HUES6 (cell line): ENCODE measurements around the gene SLC16A9.

Source experiments
- H3K27ac ChIP-seq: 2 replicates; pipeline ENCODE4 v1.7.0; 2013; ENCODE audit warnings: low read depth, mild to moderate bottlenecking, low read length, inconsistent platforms
- H3K27me3 ChIP-seq: 2 replicates; pipeline ENCODE4 v1.6.1; 2013; ENCODE audit warnings: low read length; ENCODE audit not compliant: control insufficient read depth, insufficient read depth
- H3K36me3 ChIP-seq: 2 replicates; pipeline ENCODE4 v1.6.1; 2013; ENCODE audit warnings: low read length; ENCODE audit not compliant: control insufficient read depth, insufficient read depth
- H3K4me1 ChIP-seq: 2 replicates; pipeline ENCODE4 v1.6.1; 2013; ENCODE audit warnings: low read length; ENCODE audit not compliant: control insufficient read depth, insufficient read depth
- H3K4me3 ChIP-seq: 2 replicates; pipeline ENCODE4 v1.5.1; 2013; ENCODE audit warnings: low read depth, low read length
- H3K9ac ChIP-seq: one replicate; pipeline ENCODE4 v1.6.1; 2013; ENCODE audit warnings: mild to moderate bottlenecking, low read length
- H3K9me3 ChIP-seq: 2 replicates; pipeline ENCODE4 v1.6.1; 2013; ENCODE audit warnings: low read depth, low read length; ENCODE audit not compliant: control insufficient read depth, insufficient read depth

Gene SLC16A9

DNA sequence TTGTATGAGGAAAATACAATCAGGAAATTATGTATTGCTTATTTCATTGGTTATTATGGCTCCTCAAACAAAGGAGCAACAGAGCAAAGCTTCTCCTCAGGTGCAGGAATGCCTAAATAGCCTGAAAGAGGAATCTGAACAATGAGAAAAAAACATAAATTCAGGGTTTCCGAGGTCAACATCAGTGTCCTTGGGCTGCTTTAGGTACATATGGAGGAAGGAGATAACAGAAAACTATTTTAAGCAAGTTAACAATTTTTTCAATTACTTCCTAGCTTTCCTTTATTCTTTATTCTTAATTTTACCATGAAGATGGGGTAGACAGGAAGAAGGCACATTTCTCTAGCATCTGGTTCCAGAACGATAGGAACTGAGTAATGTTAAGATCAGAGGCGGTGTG is 14.0 kb downstream of the SLC16A9 start:
- no peaks in the 10 kb centered on the region for H3K27me3 ChIP-seq
- no peak overlapping the region for H3K27ac ChIP-seq
- H3K4me1 ChIP-seq: no peaks in the 10 kb centered on the region
- H3K4me3 ChIP-seq: no peak overlapping the region
- no peaks in the 10 kb centered on the region for H3K36me3 ChIP-seq
- no peaks in the 10 kb centered on the region for H3K9me3 ChIP-seq
- no peak overlapping the region for H3K9ac ChIP-seq

DNA sequence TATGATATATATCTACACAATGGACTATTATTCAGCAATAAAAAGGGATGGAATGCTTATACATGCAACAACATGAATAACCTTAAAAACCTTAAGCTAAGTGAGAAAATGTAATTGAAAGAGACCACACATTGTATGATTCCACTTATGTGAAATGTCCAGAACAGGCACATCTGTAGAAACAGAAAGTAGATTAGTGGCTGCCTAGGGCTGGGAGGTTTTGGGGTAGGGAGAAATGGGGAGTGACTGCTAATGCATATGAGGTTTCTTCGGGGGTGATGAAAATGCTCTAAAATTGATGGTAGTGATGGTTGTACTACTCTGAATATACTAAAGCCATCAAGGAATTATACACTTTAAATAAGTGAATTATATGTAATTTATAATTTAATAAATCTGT is 14.7 kb downstream of the SLC16A9 start:
- Histone ChIP-seq H3K9ac (no peak overlapping the region), H3K27ac (no peak overlapping the region), H3K9me3 (no peaks in the 10 kb centered on the region), H3K4me1 (no peaks in the 10 kb centered on the region), H3K36me3 (no peaks in the 10 kb centered on the region), H3K4me3 (no peak overlapping the region), H3K27me3 (no peaks in the 10 kb centered on the region)

- no peak overlapping the region for H3K9ac ChIP-seq
- H3K27ac ChIP-seq: no peak overlapping the region
- no peaks in the 10 kb centered on the region for H3K27me3 ChIP-seq
- H3K4me1 ChIP-seq: no peaks in the 10 kb centered on the region
- no peaks in the 10 kb centered on the region for H3K36me3 ChIP-seq
- H3K4me3 ChIP-seq: no peak overlapping the region
- no peaks in the 10 kb centered on the region for H3K9me3 ChIP-seq
Measured at GRCh38 chr10:59692113-59692512, 17.5 kb downstream of the SLC16A9 start.

DNA sequence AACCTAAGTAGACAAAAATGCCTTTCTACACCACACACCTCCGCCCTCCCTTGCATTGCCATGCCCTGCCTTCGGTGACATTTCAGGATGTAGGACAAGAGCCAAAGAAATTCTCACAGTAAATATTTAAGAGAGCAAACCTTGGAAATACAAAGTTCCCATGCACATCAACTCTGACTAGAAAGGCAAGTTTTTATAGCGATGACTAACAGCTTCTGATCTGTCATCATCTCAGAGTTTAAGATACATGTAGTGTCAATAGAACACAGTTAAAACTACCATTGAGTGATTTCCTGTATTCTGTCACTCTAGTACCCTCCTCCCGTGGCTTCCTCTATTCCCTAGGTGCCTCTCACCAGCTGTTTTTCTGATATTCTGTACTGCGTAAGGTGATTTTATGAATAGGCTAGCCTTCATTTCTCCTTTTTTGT is 20.7 kb downstream of the SLC16A9 start:
- Histone ChIP-seq H3K9me3 (no peaks in the 10 kb centered on the region), H3K36me3 (peaks cover 2% of the 10 kb centered on the region; the same call in 1 of the 2 replicates)

DNA sequence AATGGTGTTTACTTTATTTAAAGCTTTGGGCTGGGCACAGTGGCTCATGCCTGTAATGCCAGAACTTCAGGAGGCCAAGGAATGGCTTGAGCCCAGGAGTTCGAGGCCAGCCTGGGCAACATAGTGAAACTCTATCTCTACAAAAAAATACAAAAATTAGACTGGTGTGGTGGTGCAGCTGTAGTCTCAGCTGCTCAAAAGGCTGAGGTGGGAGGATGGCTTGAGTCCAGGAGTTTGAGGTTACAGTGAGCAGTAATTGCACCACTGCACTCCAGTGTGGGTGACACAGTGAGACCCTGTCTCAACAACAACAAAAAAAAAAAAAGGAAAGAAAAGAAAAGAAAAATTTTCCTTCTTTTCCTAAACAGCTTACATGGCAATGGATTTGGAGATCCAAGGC is 22.0 kb downstream of the SLC16A9 start:
- no peaks in the 10 kb centered on the region for H3K9me3 ChIP-seq
- H3K9ac ChIP-seq: no peak overlapping the region
- H3K27me3 ChIP-seq: no peaks in the 10 kb centered on the region
- no peak overlapping the region for H3K27ac ChIP-seq
- no peaks in the 10 kb centered on the region for H3K4me1 ChIP-seq
- no peak overlapping the region for H3K4me3 ChIP-seq
- peaks cover 7% of the 10 kb centered on the region; the same call in 1 of the 2 replicates for H3K36me3 ChIP-seq

More for the DNA sequence above, 20.7 kb downstream of the SLC16A9 start:
- Histone ChIP-seq H3K27ac (no peak overlapping the region), H3K4me1 (no peaks in the 10 kb centered on the region), H3K27me3 (no peaks in the 10 kb centered on the region), H3K4me3 (no peak overlapping the region), H3K9ac (no peak overlapping the region)

GRCh38 chr10:59684006-59684405 is 25.6 kb downstream of the SLC16A9 start:
- H3K4me1 ChIP-seq: peaks cover 6% of the 10 kb centered on the region; the same call in 1 of the 2 replicates
- peaks cover 7% of the 10 kb centered on the region; the same call in 1 of the 2 replicates for H3K36me3 ChIP-seq
- H3K9ac ChIP-seq: no peak overlapping the region
- H3K4me3 ChIP-seq: no peak overlapping the region
- no peaks in the 10 kb centered on the region for H3K27me3 ChIP-seq
- H3K27ac ChIP-seq: no peak overlapping the region
- no peaks in the 10 kb centered on the region for H3K9me3 ChIP-seq

GRCh38 chr10:59682986-59683937 is 26.4 kb downstream of the SLC16A9 start:
- Histone ChIP-seq H3K27me3 (no peaks in the 10 kb centered on the region), H3K4me1 (peaks cover 9% of the 10 kb centered on the region; the same call in 1 of the 2 replicates), H3K9me3 (no peaks in the 10 kb centered on the region), H3K4me3 (no peak overlapping the region), H3K9ac (no peak overlapping the region), H3K36me3 (peaks cover 7% of the 10 kb centered on the region; the same call in 1 of the 2 replicates), H3K27ac (no peak overlapping the region)

DNA sequence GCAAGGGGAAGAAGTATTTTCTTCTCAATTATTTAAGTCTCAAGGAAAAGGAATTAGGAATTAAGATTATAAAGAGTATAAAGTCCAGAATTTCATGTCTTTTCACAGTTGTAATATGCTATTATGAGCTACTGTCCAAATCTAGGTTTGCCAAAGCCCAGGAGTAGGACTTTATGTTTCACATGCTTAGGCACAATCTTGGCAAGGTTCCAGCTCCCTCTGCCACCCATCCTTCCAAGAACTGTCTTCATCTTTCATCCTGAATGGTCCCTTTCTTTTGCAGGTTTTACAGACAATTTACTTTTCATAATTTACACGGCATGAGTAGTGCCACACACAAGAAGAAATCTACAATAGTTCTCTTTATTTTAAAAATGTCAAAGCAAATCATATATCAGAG is 29.5 kb downstream of the SLC16A9 start:
- Histone ChIP-seq H3K9me3 (no peaks in the 10 kb centered on the region), H3K4me1 (peaks cover 9% of the 10 kb centered on the region; the same call in 1 of the 2 replicates), H3K4me3 (no peak overlapping the region), H3K27ac (no peak overlapping the region), H3K36me3 (peaks cover 7% of the 10 kb centered on the region; the same call in 1 of the 2 replicates), H3K9ac (no peak overlapping the region), H3K27me3 (no peaks in the 10 kb centered on the region)

DNA sequence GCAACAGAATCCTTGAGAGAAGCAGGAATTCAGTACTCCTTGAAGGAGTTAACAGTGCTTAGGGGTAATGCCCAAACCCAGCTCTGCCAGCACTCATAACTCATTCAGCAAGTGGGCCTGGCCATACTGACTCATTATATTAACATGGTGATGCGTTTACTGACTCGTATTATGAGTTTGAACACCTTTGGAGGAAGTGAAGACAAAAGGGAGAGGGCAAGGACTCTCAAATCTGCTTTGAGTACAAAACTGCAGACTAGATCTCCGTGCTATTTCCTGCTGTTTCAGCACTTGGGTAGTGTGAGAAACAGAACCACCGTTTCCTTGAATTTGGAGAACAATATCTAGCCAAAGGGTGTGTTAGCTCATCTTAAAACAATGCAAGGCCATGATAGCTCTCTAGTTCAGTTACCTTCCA is 30.8 kb downstream of the SLC16A9 start:
- Histone ChIP-seq H3K36me3 (peaks cover 5% of the 10 kb centered on the region; the same call in 1 of the 2 replicates), H3K9ac (no peak overlapping the region), H3K27ac (no peak overlapping the region), H3K4me3 (no peak overlapping the region), H3K27me3 (no peaks in the 10 kb centered on the region), H3K4me1 (peaks cover 15% of the 10 kb centered on the region; the same call in 1 of the 2 replicates), H3K9me3 (no peaks in the 10 kb centered on the region)

DNA sequence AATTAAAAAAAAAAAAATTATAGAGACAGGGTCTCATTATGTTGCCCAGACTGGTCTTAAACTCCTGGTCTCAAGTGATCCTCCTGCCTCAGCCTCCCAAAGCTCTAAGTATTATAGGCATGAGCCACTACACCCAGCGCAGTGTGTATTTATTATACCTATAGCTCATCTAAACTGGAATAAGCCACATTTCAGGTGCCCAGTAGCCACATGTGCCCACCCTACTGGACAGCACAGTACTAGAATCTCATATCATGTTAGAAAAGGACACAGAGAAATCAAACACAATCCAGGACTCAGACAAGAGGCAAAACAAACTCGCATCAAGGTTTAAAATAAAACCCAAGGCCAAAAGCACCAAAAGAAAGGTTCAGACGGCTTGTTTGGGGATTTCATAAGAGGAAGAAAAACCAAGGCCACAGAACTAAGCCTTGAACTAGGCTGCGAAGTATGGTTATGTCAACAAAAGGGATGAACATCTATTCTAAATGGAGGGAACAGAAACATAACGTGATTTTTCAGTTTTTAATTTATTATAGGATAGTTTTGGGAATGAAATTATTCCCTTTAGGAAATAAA is 32.3 kb downstream of the SLC16A9 start:
- Histone ChIP-seq H3K9me3 (no peaks in the 10 kb centered on the region), H3K4me3 (no peak overlapping the region), H3K36me3 (peaks cover 5% of the 10 kb centered on the region; the same call in 1 of the 2 replicates), H3K27ac (no peak overlapping the region), H3K27me3 (no peaks in the 10 kb centered on the region), H3K9ac (no peak overlapping the region), H3K4me1 (peaks cover 15% of the 10 kb centered on the region; the same call in 1 of the 2 replicates)

DNA sequence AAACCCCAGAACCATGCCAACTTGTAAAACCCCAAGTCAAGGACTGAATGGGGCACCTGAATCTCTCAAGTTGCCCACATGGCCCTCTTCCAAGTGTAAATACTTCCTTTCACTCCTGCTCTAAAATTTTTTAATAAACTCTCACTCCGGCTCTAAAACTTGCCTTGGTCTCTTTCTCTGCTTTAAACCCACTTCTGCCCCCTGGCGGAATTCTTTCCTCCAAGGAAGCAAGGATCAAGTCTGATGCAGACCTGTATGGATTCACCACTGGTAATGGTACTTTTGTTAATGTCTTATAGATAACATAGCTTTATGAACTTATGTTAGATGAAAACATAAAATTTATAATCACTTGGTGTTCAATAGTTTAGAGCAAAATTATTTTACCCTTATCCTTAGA is 33.8 kb downstream of the SLC16A9 start:
- Histone ChIP-seq H3K4me3 (no peak overlapping the region), H3K27me3 (no peaks in the 10 kb centered on the region), H3K36me3 (peaks cover 7% of the 10 kb centered on the region; the same call in 1 of the 2 replicates), H3K9me3 (no peaks in the 10 kb centered on the region), H3K27ac (no peak overlapping the region), H3K4me1 (peaks cover 15% of the 10 kb centered on the region; the same call in 1 of the 2 replicates), H3K9ac (no peak overlapping the region)
